Hepatocyte (in vitro differentiated cells): Measurements from ENCODE around the gene RBP4. TPM values are rescaled to one million over a fixed set of nuclear protein-coding genes. Genes with fewer than 3 reads are reported as not detected.
A peak's percentile ranks its signal among the peaks of the same experiment; 100 is the strongest.

ENCODE experiments used
- DNase-seq: peaks from one replicate; pipeline ENCODE4 v3.0.0-alpha.2; 2016; ENCODE audit warnings: low spot score
- H2AFZ ChIP-seq: fragments of 200-600 bp; sonication (generic); 2 replicates; pipeline ENCODE4 v1.6.0; 2016; ENCODE audit warnings: antibody characterized with exemption, mild to moderate bottlenecking
- H3K27ac ChIP-seq: fragments of 200-600 bp; sonication (generic); 2 replicates; pipeline ENCODE4 v1.5.1; 2016; ENCODE audit warnings: mild to moderate bottlenecking
- H3K27me3 ChIP-seq: fragments of 200-600 bp; sonication (generic); 2 replicates; pipeline ENCODE4 v1.6.1; 2016
- H3K36me3 ChIP-seq: fragments of 200-600 bp; sonication (generic); replicated peaks from 2 replicates; pipeline ENCODE4 v1.5.1; 2016; ENCODE audit warnings: low read depth; ENCODE audit not compliant: insufficient read depth
- H3K4me1 ChIP-seq: fragments of 200-600 bp; sonication (generic); 2 replicates; pipeline ENCODE4 v1.5.1; 2016; ENCODE audit warnings: mild to moderate bottlenecking, moderate library complexity; ENCODE audit not compliant: insufficient read depth
- H3K4me2 ChIP-seq: fragments of 200-600 bp; sonication (generic); 2 replicates; pipeline ENCODE4 v1.6.0; 2016
- H3K4me3 ChIP-seq: fragments of 200-600 bp; sonication (generic); 2 replicates; pipeline ENCODE4 v1.5.1; 2016; ENCODE audit warnings: mild to moderate bottlenecking
- H3K79me2 ChIP-seq: fragments of 200-600 bp; sonication (generic); 2 replicates; pipeline ENCODE4 v1.6.0; 2017; ENCODE audit warnings: mild to moderate bottlenecking
- H3K9me2 ChIP-seq: fragments of 200-600 bp; sonication (generic); replicated peaks from 2 replicates; pipeline ENCODE4 v1.6.0; 2017; ENCODE audit warnings: mild to moderate bottlenecking; ENCODE audit not compliant: insufficient read depth
- H3K9me3 ChIP-seq: fragments of 200-600 bp; sonication (generic); 2 replicates; pipeline ENCODE4 v1.5.1; 2016; ENCODE audit warnings: low read depth, mild to moderate bottlenecking
- H4K20me1 ChIP-seq: fragments of 200-600 bp; sonication (generic); 2 replicates; pipeline ENCODE4 v1.6.0; 2016; ENCODE audit warnings: mild to moderate bottlenecking; ENCODE audit not compliant: insufficient read depth, poor library complexity, severe bottlenecking
- CTCF ChIP-seq: fragments of 200-600 bp; sonication (generic); IDR thresholded peaks from 2 replicates; pipeline ENCODE4 v1.5.1; 2016; ENCODE audit warnings: antibody characterized with exemption, mild to moderate bottlenecking; ENCODE audit not compliant: poor library complexity
- EZH2 ChIP-seq: fragments of 200-600 bp; sonication (generic); IDR thresholded peaks from 2 replicates; pipeline ENCODE4 v1.6.1; 2016; ENCODE audit warnings: antibody characterized with exemption, mild to moderate bottlenecking, borderline replicate concordance
- EZH2phosphoT487 ChIP-seq: fragments of 200-600 bp; sonication (generic); IDR thresholded peaks from one replicate; pipeline ENCODE4 v1.6.1; 2018; ENCODE audit warnings: antibody characterized with exemption, mild to moderate bottlenecking, low read depth, moderate library complexity; ENCODE audit not compliant: unreplicated experiment, severe bottlenecking
- WGBS: methylation state at CpG from one replicate; pipeline ENCODE4 v1.1.6; 2016; ENCODE audit warnings: low lambda C conversion rate; ENCODE audit errors: missing lambda C conversion rate; 5-methylcytosine and 5-hydroxymethylcytosine counted together
- polyA plus RNA-seq: library from polyadenylated mRNA; unstranded; fragments of >200 nt; fragmentation: Nextera tagmentation; extraction: Ambion mirVana; gene quantifications from 2 replicates; pipeline ENCODE4 v1.2.1, GENCODE V29; 2016
- total RNA-seq: library from RNA; depleted of rRNA; stranded (reverse); fragments of >200 nt; gene quantifications from 2 replicates; pipeline ENCODE4 v1.2.3, GENCODE V29; 2014

RBP4 gene
- total and polyA plus RNA-seq, 2 experiments from 2014 or later, result 494 to 997 TPM

- Histone ChIP-seq H2AFZ (no peak overlapping the region), H3K4me1 (peaks cover 12% of the 10 kb centered on the region), H3K4me2 (peak overlapping the region; percentile 96), H3K4me3 (no peak overlapping the region), H4K20me1 (no peaks in the 10 kb centered on the region), H3K79me2 (no peaks in the 10 kb centered on the region), H3K27me3 (peaks cover 16% of the 10 kb centered on the region), H3K9me3 (no peaks in the 10 kb centered on the region), H3K36me3 (no peaks in the 10 kb centered on the region), H3K9me2 (no peaks in the 10 kb centered on the region), H3K27ac (no peak overlapping the region)
- no peak for DNase-seq
- TF ChIP-seq EZH2 (no peak), CTCF (no peak), EZH2phosphoT487 (no peak)
- 90% methylated on average over 4 of the region's 4 CpGs for WGBS
These were observed 1.3 kb downstream of the RBP4 start for GRCh38 chr10:93599778-93600177.

GRCh38 chr10:93599335-93599734 is 1.7 kb downstream of the RBP4 start:
- no peaks in the 10 kb centered on the region for H3K9me2 ChIP-seq
- H3K4me1 ChIP-seq, result peaks cover 12% of the 10 kb centered on the region
- peaks cover 16% of the 10 kb centered on the region for H3K27me3 ChIP-seq
- H4K20me1 ChIP-seq, result no peaks in the 10 kb centered on the region
- H3K4me3 ChIP-seq, result no peak overlapping the region
- no peaks in the 10 kb centered on the region for H3K9me3 ChIP-seq
- peak overlapping the region; percentile 96 for H3K4me2 ChIP-seq
- no peak for TF ChIP-seq EZH2
- no peak for TF ChIP-seq CTCF
- no peak for TF ChIP-seq EZH2phosphoT487
- H3K79me2 ChIP-seq, result no peaks in the 10 kb centered on the region
- H3K27ac ChIP-seq, result no peak overlapping the region
- 64% methylated on average over 1 of the region's 1 CpG for WGBS
- no peaks in the 10 kb centered on the region for H3K36me3 ChIP-seq
- H2AFZ ChIP-seq, result no peak overlapping the region
- no peak for DNase-seq

GRCh38 chr10:93598157-93598556 is 2.9 kb downstream of the RBP4 start:
- DNase-seq, result no peak
- no peak for TF ChIP-seq EZH2
- no peak for TF ChIP-seq CTCF
- TF ChIP-seq EZH2phosphoT487, result no peak
- 86% methylated on average over 5 of the region's 5 CpGs for WGBS
- H2AFZ ChIP-seq, result no peak overlapping the region
- no peaks in the 10 kb centered on the region for H3K9me2 ChIP-seq
- H3K4me1 ChIP-seq, result peaks cover 12% of the 10 kb centered on the region
- H3K27ac ChIP-seq, result no peak overlapping the region
- no peaks in the 10 kb centered on the region for H3K9me3 ChIP-seq
- no peaks in the 10 kb centered on the region for H3K79me2 ChIP-seq
- peaks cover 14% of the 10 kb centered on the region for H3K27me3 ChIP-seq
- peak overlapping the region; percentile 20 for H3K4me2 ChIP-seq
- no peaks in the 10 kb centered on the region for H4K20me1 ChIP-seq
- H3K36me3 ChIP-seq, result no peaks in the 10 kb centered on the region
- no peak overlapping the region for H3K4me3 ChIP-seq

GRCh38 chr10:93597075-93597599 is 3.9 kb downstream of the RBP4 start:
- no peaks in the 10 kb centered on the region for H3K9me3 ChIP-seq
- peaks cover 4% of the 10 kb centered on the region for H3K27me3 ChIP-seq
- H3K36me3 ChIP-seq, result no peaks in the 10 kb centered on the region
- no peaks in the 10 kb centered on the region for H4K20me1 ChIP-seq
- no peak overlapping the region for H3K4me2 ChIP-seq
- H3K4me1 ChIP-seq, result peaks cover 10% of the 10 kb centered on the region
- H3K79me2 ChIP-seq, result no peaks in the 10 kb centered on the region
- no peak for DNase-seq
- no peak overlapping the region for H3K27ac ChIP-seq
- 100% methylated on average over 1 of the region's 1 CpG for WGBS
- no peaks in the 10 kb centered on the region for H3K9me2 ChIP-seq
- no peak overlapping the region for H2AFZ ChIP-seq
- no peak for TF ChIP-seq EZH2phosphoT487
- H3K4me3 ChIP-seq, result no peak overlapping the region
